ENCODE data around the gene GALNT18.
A peak's percentile ranks its signal among the peaks of the same experiment; 100 is the strongest.

Gene GALNT18

DNA sequence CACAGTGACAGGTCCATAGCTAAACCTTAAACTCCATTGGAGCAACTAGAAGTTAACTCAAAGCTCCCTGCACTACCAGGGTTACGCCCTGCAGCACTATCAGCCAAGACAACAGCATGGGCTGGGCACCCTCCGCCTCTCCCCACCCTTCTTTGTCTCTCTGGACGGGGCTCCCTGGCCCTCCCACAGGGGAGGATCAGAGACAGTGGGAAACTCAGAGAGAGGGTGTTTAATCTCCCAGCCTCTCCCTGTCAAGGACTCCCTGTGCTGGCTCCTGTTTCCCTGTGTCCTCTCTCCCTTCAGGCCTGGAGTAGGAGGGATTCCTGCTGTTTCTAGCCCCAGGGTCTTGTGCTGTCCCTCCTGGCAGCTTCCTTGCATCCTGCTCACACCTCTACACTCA lies 211.9 kb downstream of the GALNT18 start:
- TF ChIP-seq ZFP30 (CRISPR knock-in tag; IDR thresholded peaks at IDR 0.05) (no peak), ESRRG (CRISPR knock-in tag; IDR thresholded peaks at IDR 0.05) (no peak), ZNF8 (CRISPR knock-in tag; IDR thresholded peaks at IDR 0.05) (no peak), CSDC2 (CRISPR knock-in tag; IDR thresholded peaks at IDR 0.05) (no peak), PPARA (CRISPR knock-in tag; IDR thresholded peaks at IDR 0.05; ENCODE audit: borderline replicate concordance) (no peak), ZC3H10 (CRISPR knock-in tag; IDR thresholded peaks at IDR 0.05) (no peak), ISL1 (CRISPR knock-in tag; IDR thresholded peaks at IDR 0.05) (no peak), ZNF565 (CRISPR knock-in tag; conservative IDR thresholded peaks at IDR 0.05; ENCODE audit: low read depth) (no peak), ZNF70 (CRISPR knock-in tag; IDR thresholded peaks at IDR 0.05) (no peak), ZFP3 (CRISPR knock-in tag; IDR thresholded peaks at IDR 0.05) (no peak)
- TF ChIP-seq, protein P1, sequence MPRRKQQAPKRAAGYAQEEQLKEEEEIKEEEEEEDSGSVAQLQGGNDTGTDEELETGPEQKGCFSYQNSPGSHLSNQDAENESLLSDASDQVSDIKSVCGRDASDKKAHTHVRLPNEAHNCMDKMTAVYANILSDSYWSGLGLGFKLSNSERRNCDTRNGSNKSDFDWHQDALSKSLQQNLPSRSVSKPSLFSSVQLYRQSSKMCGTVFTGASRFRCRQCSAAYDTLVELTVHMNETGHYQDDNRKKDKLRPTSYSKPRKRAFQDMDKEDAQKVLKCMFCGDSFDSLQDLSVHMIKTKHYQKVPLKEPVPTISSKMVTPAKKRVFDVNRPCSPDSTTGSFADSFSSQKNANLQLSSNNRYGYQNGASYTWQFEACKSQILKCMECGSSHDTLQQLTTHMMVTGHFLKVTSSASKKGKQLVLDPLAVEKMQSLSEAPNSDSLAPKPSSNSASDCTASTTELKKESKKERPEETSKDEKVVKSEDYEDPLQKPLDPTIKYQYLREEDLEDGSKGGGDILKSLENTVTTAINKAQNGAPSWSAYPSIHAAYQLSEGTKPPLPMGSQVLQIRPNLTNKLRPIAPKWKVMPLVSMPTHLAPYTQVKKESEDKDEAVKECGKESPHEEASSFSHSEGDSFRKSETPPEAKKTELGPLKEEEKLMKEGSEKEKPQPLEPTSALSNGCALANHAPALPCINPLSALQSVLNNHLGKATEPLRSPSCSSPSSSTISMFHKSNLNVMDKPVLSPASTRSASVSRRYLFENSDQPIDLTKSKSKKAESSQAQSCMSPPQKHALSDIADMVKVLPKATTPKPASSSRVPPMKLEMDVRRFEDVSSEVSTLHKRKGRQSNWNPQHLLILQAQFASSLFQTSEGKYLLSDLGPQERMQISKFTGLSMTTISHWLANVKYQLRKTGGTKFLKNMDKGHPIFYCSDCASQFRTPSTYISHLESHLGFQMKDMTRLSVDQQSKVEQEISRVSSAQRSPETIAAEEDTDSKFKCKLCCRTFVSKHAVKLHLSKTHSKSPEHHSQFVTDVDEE (CRISPR knock-in tag; IDR thresholded peaks at IDR 0.05), result no peak
- TF ChIP-seq, protein P2, sequence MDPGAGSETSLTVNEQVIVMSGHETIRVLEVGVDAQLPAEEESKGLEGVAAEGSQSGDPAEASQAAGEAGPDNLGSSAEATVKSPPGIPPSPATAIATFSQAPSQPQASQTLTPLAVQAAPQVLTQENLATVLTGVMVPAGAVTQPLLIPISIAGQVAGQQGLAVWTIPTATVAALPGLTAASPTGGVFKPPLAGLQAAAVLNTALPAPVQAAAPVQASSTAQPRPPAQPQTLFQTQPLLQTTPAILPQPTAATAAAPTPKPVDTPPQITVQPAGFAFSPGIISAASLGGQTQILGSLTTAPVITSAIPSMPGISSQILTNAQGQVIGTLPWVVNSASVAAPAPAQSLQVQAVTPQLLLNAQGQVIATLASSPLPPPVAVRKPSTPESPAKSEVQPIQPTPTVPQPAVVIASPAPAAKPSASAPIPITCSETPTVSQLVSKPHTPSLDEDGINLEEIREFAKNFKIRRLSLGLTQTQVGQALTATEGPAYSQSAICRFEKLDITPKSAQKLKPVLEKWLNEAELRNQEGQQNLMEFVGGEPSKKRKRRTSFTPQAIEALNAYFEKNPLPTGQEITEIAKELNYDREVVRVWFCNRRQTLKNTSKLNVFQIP (CRISPR knock-in tag; IDR thresholded peaks at IDR 0.05; ENCODE audit: borderline replicate concordance, low read depth), result no peak
- TF ChIP-seq, protein P3, sequence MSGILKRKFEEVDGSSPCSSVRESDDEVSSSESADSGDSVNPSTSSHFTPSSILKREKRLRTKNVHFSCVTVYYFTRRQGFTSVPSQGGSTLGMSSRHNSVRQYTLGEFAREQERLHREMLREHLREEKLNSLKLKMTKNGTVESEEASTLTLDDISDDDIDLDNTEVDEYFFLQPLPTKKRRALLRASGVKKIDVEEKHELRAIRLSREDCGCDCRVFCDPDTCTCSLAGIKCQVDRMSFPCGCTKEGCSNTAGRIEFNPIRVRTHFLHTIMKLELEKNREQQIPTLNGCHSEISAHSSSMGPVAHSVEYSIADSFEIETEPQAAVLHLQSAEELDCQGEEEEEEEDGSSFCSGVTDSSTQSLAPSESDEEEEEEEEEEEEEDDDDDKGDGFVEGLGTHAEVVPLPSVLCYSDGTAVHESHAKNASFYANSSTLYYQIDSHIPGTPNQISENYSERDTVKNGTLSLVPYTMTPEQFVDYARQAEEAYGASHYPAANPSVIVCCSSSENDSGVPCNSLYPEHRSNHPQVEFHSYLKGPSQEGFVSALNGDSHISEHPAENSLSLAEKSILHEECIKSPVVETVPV (CRISPR knock-in tag; IDR thresholded peaks at IDR 0.05), result no peak
- TF ChIP-seq, protein P4, sequence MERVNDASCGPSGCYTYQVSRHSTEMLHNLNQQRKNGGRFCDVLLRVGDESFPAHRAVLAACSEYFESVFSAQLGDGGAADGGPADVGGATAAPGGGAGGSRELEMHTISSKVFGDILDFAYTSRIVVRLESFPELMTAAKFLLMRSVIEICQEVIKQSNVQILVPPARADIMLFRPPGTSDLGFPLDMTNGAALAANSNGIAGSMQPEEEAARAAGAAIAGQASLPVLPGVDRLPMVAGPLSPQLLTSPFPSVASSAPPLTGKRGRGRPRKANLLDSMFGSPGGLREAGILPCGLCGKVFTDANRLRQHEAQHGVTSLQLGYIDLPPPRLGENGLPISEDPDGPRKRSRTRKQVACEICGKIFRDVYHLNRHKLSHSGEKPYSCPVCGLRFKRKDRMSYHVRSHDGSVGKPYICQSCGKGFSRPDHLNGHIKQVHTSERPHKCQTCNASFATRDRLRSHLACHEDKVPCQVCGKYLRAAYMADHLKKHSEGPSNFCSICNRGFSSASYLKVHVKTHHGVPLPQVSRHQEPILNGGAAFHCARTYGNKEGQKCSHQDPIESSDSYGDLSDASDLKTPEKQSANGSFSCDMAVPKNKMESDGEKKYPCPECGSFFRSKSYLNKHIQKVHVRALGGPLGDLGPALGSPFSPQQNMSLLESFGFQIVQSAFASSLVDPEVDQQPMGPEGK (CRISPR knock-in tag; IDR thresholded peaks at IDR 0.05; ENCODE audit: borderline replicate concordance), result no peak
- TF ChIP-seq, protein P5, sequence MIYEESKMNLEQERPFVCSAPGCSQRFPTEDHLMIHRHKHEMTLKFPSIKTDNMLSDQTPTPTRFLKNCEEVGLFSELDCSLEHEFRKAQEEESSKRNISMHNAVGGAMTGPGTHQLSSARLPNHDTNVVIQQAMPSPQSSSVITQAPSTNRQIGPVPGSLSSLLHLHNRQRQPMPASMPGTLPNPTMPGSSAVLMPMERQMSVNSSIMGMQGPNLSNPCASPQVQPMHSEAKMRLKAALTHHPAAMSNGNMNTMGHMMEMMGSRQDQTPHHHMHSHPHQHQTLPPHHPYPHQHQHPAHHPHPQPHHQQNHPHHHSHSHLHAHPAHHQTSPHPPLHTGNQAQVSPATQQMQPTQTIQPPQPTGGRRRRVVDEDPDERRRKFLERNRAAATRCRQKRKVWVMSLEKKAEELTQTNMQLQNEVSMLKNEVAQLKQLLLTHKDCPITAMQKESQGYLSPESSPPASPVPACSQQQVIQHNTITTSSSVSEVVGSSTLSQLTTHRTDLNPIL (CRISPR knock-in tag; IDR thresholded peaks at IDR 0.05; ENCODE audit: low read depth), result no peak
- ATAC-seq, result no peak

DNA sequence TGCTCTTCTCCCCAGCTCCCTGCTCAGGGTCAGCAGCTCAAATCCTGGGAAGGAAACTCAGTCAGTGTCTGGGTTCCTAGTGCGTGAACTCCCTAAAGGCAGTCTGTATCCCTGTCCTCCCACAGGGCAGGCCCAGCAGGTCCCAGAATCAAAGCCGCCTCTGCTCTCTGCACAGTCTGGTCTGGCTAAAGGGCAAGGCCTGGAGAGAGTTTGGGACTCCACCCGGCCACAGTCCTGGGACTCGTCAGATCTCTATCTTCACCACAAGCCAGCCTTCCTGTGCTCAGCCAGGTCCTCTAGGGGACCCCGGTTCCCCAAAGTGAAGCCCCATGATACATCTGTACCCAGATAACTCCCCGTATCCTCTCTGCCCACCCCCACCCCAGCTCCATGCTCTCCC lies 212.6 kb downstream of the GALNT18 start:
- ATAC-seq, result peak; percentile 24; the same call in 1 of the 3 replicates
- TF ChIP-seq CSDC2 (CRISPR knock-in tag; IDR thresholded peaks at IDR 0.05) (no peak), ARNTL (CRISPR knock-in tag; IDR thresholded peaks at IDR 0.05; ENCODE audit: borderline replicate concordance, low read depth) (no peak), ZFP30 (CRISPR knock-in tag; IDR thresholded peaks at IDR 0.05) (no peak), RARB (CRISPR knock-in tag; IDR thresholded peaks at IDR 0.05) (no peak), GLIS3 (CRISPR knock-in tag; IDR thresholded peaks at IDR 0.05) (no peak), ZNF565 (CRISPR knock-in tag; conservative IDR thresholded peaks at IDR 0.05; ENCODE audit: low read depth) (no peak), ZNF8 (CRISPR knock-in tag; IDR thresholded peaks at IDR 0.05) (no peak), ISL1 (CRISPR knock-in tag; IDR thresholded peaks at IDR 0.05) (no peak), OSR1 (CRISPR knock-in tag; IDR thresholded peaks at IDR 0.05) (no peak), PPARA (CRISPR knock-in tag; IDR thresholded peaks at IDR 0.05; ENCODE audit: borderline replicate concordance) (no peak), BACH2 (CRISPR knock-in tag; IDR thresholded peaks at IDR 0.05; ENCODE audit: borderline replicate concordance) (no peak)
- TF ChIP-seq, protein P4 (CRISPR knock-in tag; IDR thresholded peaks at IDR 0.05; ENCODE audit: borderline replicate concordance), result no peak
- TF ChIP-seq, protein P2 (CRISPR knock-in tag; IDR thresholded peaks at IDR 0.05; ENCODE audit: borderline replicate concordance, low read depth), result no peak

All from SK-N-SH treated with all-trans-retinoic acid at 6 μM for 48 hours (cell line).